ENCODE measurements around the gene AGFG2.

GRCh38 chr7:100510437-100511239, 28.4 kb upstream of the AGFG2 start:
- TF ChIP-seq CTCF (conservative IDR thresholded peaks at IDR 0.05; ENCODE audit: low read depth, low read length) (no peak), EZH2 (IDR thresholded peaks at IDR 0.05; ENCODE audit: borderline replicate concordance, low read depth, low read length, poor library complexity, severe bottlenecking) (no peak)

Measured in A673 (cell line).